ENCODE results near the gene DPPA5.
A peak's percentile ranks its signal among the peaks of the same experiment; 100 is the strongest.
"Not testable (repeated sequence)": the region's sequence is repeated elsewhere in the genome, so short reads cannot be mapped to it uniquely, and the experiment has no call there.

DPPA5 gene

GRCh38 chr6:73391675-73392074 is 37.6 kb upstream of the DPPA5 start:
- ChIA-PET POLR2A (interaction anchor here (0.6 kb wide), 1 partner anchor 70 kb away, joined by 3 read pairs; the partner anchor contains the start of gene MTO1), CTCF (no interaction called here)
- no peak for DNase-seq (ENCODE audit: extremely low spot score)
- TF ChIP-seq SUZ12 (IDR thresholded peaks at IDR 0.05) (no peak), FOXM1 (IDR thresholded peaks at IDR 0.05; ENCODE audit: borderline replicate concordance) (no peak), PKNOX1 (IDR thresholded peaks at IDR 0.05) (no peak), ZNF384 (IDR thresholded peaks at IDR 0.05) (no peak), FOXA1 (IDR thresholded peaks at IDR 0.05) (no peak), BHLHE40 (IDR thresholded peaks at IDR 0.05; ENCODE audit: borderline replicate concordance) (no peak), TARDBP (IDR thresholded peaks at IDR 0.05) (no peak), SP1 (IDR thresholded peaks at IDR 0.05) (no peak)

- no peak for DNase-seq (ENCODE audit: extremely low spot score)
- ChIA-PET POLR2A (interaction anchor here (2.3 kb wide), 1 partner anchor 71 kb away, joined by 10 read pairs; the partner anchor contains the start of gene MTO1), CTCF (interaction anchor here (2.5 kb wide), 1 partner anchor 104 kb away, joined by 11 read pairs; no protein-coding TSS in a partner anchor)
- TF ChIP-seq NFRKB (IDR thresholded peaks at IDR 0.05) (no peak), ZNF384 (IDR thresholded peaks at IDR 0.05) (no peak), BHLHE40 (IDR thresholded peaks at IDR 0.05; ENCODE audit: borderline replicate concordance) (no peak), HDGF (IDR thresholded peaks at IDR 0.05; ENCODE audit: borderline replicate concordance) (no peak), SP1 (IDR thresholded peaks at IDR 0.05) (no peak), LEF1 (IDR thresholded peaks at IDR 0.05; ENCODE audit: borderline replicate concordance) (no peak), ELF4 (IDR thresholded peaks at IDR 0.05) (no peak), FOXK2 (IDR thresholded peaks at IDR 0.05) (no peak), PKNOX1 (IDR thresholded peaks at IDR 0.05) (no peak), FOXA1 (IDR thresholded peaks at IDR 0.05) (no peak), L3MBTL2 (conservative IDR thresholded peaks at IDR 0.05) (no peak), TARDBP (IDR thresholded peaks at IDR 0.05) (no peak), FOXM1 (IDR thresholded peaks at IDR 0.05; ENCODE audit: borderline replicate concordance) (no peak), ARNT (IDR thresholded peaks at IDR 0.05) (no peak), CTBP1 (IDR thresholded peaks at IDR 0.05; ENCODE audit: borderline replicate concordance) (no peak)
Observed at GRCh38 chr6:73389854-73390253, 35.8 kb upstream of the DPPA5 start.

- TF ChIP-seq HDGF (IDR thresholded peaks at IDR 0.05; ENCODE audit: borderline replicate concordance) (no peak), L3MBTL2 (conservative IDR thresholded peaks at IDR 0.05) (peak; percentile 80), BHLHE40 (IDR thresholded peaks at IDR 0.05; ENCODE audit: borderline replicate concordance) (no peak)
- CTCF ChIA-PET, result interaction anchor here (0.7 to 2.5 kb wide), 9 partner anchors 12 to 327 kb away, joined by 3 to 11 read pairs (median 4); no protein-coding TSS in a partner anchor
- POLR2A ChIA-PET, result interaction anchor here (0.6 to 2.3 kb wide), 5 partner anchors 11 to 125 kb away, joined by 3 to 10 read pairs (median 3); partner anchors contain the start of gene MTO1
- DNase-seq (ENCODE audit: extremely low spot score), result peak; percentile 76
Observed at GRCh38 chr6:73388800-73389512, 34.9 kb upstream of the DPPA5 start.

GRCh38 chr6:73388433-73388799 is 34.3 kb upstream of the DPPA5 start:
- no peak for TF ChIP-seq HDGF (IDR thresholded peaks at IDR 0.05; ENCODE audit: borderline replicate concordance)
- TF ChIP-seq L3MBTL2 (conservative IDR thresholded peaks at IDR 0.05), result no peak
- TF ChIP-seq FOXA1 (IDR thresholded peaks at IDR 0.05), result no peak
- TF ChIP-seq LEF1 (IDR thresholded peaks at IDR 0.05; ENCODE audit: borderline replicate concordance), result no peak
- ChIA-PET POLR2A (interaction anchor here (1.2 to 2.3 kb wide), 3 partner anchors 10 to 126 kb away, joined by 3 to 10 read pairs (median 3); partner anchors contain the start of gene MTO1), CTCF (interaction anchor here (0.6 to 2.5 kb wide), 7 partner anchors 26 to 184 kb away, joined by 3 to 11 read pairs (median 5); no protein-coding TSS in a partner anchor)
- DNase-seq (ENCODE audit: extremely low spot score), result no peak

GRCh38 chr6:73382462-73383113 is 28.5 kb upstream of the DPPA5 start:
- ChIA-PET CTCF (no interaction called here), POLR2A (no interaction called here)
- DNase-seq (ENCODE audit: extremely low spot score), result no peak
- no peak for TF ChIP-seq PKNOX1 (IDR thresholded peaks at IDR 0.05)
- no peak for TF ChIP-seq ARNT (IDR thresholded peaks at IDR 0.05)
- TF ChIP-seq HDGF (IDR thresholded peaks at IDR 0.05; ENCODE audit: borderline replicate concordance), result no peak
- TF ChIP-seq FOXA1 (IDR thresholded peaks at IDR 0.05), result no peak
- no peak for TF ChIP-seq SUZ12 (IDR thresholded peaks at IDR 0.05)
- no peak for TF ChIP-seq FOXK2 (IDR thresholded peaks at IDR 0.05)
- no peak for TF ChIP-seq TARDBP (IDR thresholded peaks at IDR 0.05)
- no peak for TF ChIP-seq CTBP1 (IDR thresholded peaks at IDR 0.05; ENCODE audit: borderline replicate concordance)

- DNase-seq (ENCODE audit: extremely low spot score); POLR2A ChIA-PET; CTCF ChIA-PET: not testable (repeated sequence)
Observed at GRCh38 chr6:73381531-73381930, 27.5 kb upstream of the DPPA5 start.

Data from HEK293T (cell line).